IPS-11a (cell line): Measurements from ENCODE around the gene COMMD7.
"Not testable (repeated sequence)": the region's sequence is repeated elsewhere in the genome, so short reads cannot be mapped to it uniquely, and the experiment has no call there.

Experiments used
- H3K4me3 ChIP-seq: one replicate; pipeline ENCODE4 v1.5.1; 2013; ENCODE audit warnings: low read depth, low read length, control low read depth

COMMD7 gene

GRCh38 chr20:32737371-32738223 is 5.7 kb downstream of the COMMD7 start:
- H3K4me3 ChIP-seq, result no peak overlapping the region

- no peak overlapping the region for H3K4me3 ChIP-seq
Measured at GRCh38 chr20:32731882-32732266, 11.4 kb downstream of the COMMD7 start.

DNA sequence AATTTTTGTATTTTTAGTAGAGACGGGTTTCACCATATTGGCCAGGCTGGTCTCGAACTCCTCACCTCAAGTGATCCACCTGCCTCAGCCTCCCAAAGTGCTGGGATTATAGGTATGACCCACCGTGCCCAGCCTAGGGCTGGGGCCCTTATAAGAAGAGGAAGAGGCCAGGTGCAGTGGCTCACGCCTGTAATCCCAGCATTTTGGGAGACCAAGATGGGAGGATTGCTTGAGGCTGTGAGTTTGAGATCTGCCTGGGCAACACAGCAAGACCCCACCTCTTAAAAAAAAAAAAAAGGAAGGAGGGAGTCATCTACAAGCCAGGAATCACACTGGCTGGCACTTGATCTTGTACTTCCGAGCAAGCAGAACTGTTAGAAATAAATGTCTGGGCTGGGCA is 13.9 kb downstream of the COMMD7 start:
- not testable (repeated sequence) for H3K4me3 ChIP-seq

- not testable (repeated sequence) for H3K4me3 ChIP-seq
Measured at GRCh38 chr20:32728435-32728834, 14.8 kb downstream of the COMMD7 start.

GRCh38 chr20:32727683-32728082 is 15.6 kb downstream of the COMMD7 start:
- H3K4me3 ChIP-seq, result no peak overlapping the region

- no peak overlapping the region for H3K4me3 ChIP-seq
Measured at GRCh38 chr20:32718749-32719348, 24.4 kb downstream of the COMMD7 start.

- no peak overlapping the region for H3K4me3 ChIP-seq
Measured at GRCh38 chr20:32711346-32711745, 31.9 kb downstream of the COMMD7 start.

GRCh38 chr20:32709632-32710121 is 33.6 kb downstream of the COMMD7 start:
- no peak overlapping the region for H3K4me3 ChIP-seq

GRCh38 chr20:32709029-32709631 is 34.1 kb downstream of the COMMD7 start:
- not testable (repeated sequence) for H3K4me3 ChIP-seq

DNA sequence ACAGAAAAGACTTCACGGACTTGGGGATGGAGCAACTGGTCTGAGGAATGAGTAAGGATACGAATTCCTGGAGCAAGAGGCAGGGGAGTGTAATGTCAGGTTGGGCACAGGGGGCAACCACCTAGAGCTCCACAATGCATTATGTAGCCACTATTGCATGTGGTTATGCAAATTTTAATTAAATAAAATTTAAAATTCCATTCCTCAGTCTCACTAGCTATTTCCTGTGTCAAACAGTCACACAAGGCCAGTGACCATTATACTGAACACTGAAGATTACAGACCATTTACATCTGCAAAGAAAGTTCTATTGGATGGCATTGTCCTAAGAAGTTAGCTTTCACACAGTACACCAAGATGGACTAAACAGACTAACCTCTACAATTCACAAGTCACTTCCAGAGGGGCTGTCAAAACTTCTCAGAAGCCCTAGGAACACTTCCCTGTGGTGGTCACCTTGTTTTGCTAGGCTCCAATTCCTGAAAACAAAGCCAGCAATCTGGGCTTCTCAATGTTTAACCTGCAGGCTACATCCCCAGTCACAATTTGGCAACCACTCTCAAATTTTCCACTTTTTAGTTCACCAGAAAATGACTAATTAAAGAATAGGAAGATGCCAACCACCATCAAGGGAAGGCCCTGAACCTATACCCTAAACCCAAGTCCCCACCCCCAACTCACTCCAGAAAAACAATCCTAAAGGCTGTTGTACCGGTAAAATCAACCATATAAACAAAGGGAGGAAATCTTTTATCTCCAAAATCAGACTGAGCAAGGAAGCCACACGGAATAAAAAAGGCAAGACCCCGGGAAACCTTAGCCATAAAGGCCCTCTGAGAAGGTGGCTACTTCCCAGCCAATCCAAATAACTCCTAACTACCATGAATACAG is 35.3 kb downstream of the COMMD7 start:
- no peak overlapping the region for H3K4me3 ChIP-seq

GRCh38 chr20:32706486-32706885 is 36.8 kb downstream of the COMMD7 start:
- H3K4me3 ChIP-seq, result no peak overlapping the region

- H3K4me3 ChIP-seq, result no peak overlapping the region
Measured at GRCh38 chr20:32702706-32703425, 40.4 kb downstream of the COMMD7 start.

- H3K4me3 ChIP-seq, result no peak overlapping the region
Measured at GRCh38 chr20:32697608-32698007, 45.7 kb downstream of the COMMD7 start.

DNA sequence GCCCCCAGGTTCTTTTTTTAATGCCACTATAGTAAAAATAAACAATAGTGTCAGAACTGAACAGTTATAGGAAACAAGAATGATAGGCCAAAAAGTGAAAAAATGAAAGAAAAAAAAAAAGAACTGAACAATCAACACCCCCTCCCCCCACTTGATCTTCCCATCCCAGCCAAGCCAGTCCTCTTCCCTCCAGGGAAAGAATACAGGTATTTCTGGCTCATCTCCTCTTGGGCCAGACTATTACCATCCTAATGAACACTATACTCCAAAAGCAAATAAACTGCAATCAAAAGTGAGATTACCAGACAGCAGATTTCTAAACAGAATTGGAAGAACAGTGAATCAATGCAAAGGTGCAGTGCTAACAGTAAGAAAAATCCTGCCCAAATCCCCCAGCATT is 48.2 kb downstream of the COMMD7 start:
- H3K4me3 ChIP-seq, result no peak overlapping the region

DNA sequence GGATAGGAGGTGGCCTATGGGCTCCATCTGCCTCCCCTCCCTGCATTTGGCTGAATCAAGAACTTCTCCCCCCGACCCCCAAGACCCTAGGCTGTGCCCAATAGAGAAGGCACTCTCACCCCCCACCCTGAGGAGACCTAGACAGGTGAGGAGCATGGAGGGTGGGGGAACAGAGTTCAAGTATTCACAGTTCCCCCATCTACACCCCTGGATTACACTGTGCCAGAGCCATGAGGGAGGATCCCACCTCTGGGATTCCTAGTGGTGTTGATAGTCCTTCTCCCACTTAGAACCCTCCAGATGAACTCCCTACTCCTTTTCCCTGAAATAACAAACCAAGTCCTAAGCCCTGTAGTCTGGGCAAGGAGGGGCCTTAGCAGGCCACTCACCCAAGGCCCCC is 54.3 kb downstream of the COMMD7 start:
- H3K4me3 ChIP-seq, result not testable (repeated sequence)

DNA sequence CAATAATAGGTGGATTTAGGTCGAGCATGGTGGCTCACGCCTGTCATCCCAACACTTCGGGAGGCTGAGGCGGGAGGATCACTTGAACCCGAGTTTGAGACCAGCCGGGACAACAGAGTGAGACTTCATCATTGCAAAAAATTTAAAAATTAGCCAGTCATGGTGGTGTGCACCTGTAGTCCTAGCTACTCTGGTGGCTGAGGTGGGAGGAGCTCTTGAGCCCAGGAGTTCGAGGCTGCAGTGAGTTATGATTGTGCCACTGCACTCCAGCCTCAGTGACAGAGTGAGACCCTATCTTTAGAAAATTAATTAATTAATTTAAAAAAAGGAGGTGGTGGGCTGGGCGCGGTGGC is 56.1 kb downstream of the COMMD7 start:
- no peak overlapping the region for H3K4me3 ChIP-seq

GRCh38 chr20:32686530-32687179 is 56.6 kb downstream of the COMMD7 start:
- no peak overlapping the region for H3K4me3 ChIP-seq

DNA sequence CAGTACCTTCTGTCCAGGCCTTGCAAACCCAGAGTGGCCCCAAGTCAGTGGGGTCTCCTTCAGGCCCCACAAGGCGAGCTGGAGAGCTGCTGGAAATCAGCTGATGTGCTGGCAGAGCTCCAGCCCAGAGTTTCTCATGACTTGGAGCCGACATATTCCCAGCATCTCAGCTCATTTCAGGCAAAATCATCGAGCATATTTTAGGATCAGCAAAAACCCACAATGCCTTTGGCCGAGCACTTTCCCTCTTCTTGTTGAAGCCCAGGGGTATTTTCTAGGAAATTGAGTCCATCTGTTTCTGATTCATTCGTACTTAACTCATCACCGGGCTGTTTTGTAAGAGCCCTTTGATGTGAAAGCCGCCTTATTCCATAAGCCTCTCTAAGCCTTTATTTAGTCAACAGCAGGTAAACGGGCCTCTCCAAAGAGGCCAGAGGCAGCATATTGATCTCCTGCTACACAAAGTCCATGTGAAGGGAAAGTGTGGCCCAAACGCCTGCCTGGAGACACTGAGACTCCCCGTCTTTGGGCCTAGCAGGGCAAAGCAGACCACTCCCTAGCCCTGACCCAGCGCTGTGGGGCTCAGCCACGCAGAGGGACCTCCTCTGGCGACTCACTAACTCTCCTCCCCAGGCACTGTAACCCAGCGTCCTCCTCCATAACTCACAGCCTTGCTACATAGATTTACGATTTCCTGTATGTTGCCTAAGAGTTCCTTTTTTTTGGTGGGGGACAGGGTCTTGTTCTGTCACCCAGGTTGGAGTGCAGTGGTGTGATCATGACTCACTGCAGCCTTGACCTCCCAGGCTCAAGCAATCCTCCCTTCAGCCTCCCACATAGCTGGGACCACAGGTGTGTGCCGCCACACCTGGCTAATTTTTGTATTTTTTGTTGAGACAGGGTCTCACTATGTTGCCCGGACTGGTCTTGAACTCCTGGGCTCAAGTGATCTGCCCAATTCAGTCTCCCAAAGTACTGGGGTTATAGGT is 57.4 kb downstream of the COMMD7 start:
- H3K4me3 ChIP-seq, result no peak overlapping the region

DNA sequence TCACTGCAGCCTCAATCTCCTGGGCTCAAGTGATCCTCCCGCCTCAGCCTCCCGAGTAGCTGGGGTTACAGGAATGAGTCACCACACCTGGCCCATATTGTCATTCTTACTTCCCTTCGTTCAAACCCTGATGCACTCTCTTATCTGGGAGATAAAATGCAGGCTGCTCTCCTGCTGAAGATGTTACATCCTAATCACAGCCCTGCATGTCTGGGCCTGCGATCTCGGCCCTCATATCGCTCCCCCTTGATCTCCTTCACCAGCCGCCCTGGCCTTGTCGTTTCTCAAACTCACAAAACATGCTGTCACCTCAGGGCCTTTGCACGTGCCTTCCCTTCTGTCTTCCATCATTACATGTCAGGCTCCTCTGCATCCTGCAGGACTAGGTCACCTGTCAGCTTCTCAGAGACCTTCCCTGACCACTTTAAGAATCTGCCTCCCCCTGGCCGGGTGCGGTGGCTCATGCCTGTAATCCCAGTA is 60.7 kb downstream of the COMMD7 start:
- no peak overlapping the region for H3K4me3 ChIP-seq
